Inflammatory macrophage (primary cell): ENCODE results near the gene GALNT9.

Experiments
- DNase-seq, 2 donors: peaks; one replicate each; pipeline ENCODE4 v3.0.0-alpha.2; 2020 to 2022

Gene GALNT9

GRCh38 chr12:132167611-132168310 is 161.6 kb downstream of the GALNT9 start:
- DNase-seq: no peak

DNA sequence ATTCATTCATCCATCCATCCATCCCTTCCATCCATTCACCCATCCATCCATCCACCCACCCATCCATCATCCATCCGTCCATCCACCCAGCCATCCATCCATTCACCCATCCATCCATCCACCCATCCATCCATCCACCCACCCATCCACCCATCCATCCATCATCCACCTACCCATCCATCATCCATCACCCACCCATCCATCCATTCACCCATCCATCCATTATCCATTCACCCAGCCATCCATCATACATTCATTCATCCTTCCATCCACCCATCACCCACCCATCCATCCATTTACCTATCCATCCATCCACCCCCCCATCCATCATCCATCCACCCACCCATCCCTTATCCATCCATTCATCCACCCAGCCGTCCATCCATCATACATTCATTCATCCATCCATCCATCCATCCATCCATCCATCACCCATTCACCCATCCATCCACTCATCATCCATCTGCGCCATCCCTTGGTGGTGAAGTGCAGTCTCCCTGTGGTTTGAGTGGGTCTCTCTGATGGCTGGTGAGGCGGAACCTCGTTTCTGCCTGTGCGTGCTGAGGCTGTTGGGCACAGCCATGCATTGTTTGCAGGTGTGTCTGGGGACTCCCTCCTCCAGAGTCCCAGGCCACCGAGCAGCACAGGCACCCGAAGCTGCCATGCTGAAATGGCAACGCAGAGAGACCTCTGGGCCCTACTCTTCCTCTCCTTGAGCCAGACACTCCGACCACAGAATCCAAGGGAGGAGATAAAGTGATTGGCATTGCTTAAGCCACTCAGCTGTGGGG is 162.4 kb downstream of the GALNT9 start:
- no peak for DNase-seq

DNA sequence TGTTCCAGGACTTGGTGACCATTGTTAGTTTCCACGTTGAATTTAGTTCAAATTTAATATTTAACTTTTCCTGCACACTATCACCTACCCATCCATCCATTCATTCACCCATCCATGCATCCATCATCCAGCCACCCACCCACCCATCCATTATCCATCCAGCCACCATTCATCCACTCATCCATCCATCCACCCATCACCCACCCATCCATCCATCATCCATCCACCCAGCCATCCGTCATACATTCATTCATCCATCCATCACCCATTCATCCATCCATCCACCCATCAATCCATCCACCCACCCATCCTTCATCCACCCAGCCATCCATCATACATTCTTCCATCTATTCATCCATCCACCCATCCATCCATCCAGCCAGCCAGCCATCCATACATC is 163.3 kb downstream of the GALNT9 start:
- DNase-seq: no peak

GRCh38 chr12:132165584-132165983 is 163.8 kb downstream of the GALNT9 start:
- DNase-seq: no peak

- no peak for DNase-seq
Observed at GRCh38 chr12:132164426-132164825, 165.0 kb downstream of the GALNT9 start.

GRCh38 chr12:132163911-132164288 is 165.5 kb downstream of the GALNT9 start:
- DNase-seq: no peak

GRCh38 chr12:132163041-132163910 is 166.1 kb downstream of the GALNT9 start:
- no peak for DNase-seq

GRCh38 chr12:132162508-132163031 is 166.8 kb downstream of the GALNT9 start:
- peak; percentile 30 for DNase-seq

- no peak for DNase-seq
Observed at GRCh38 chr12:132161796-132162507, 167.4 kb downstream of the GALNT9 start.

- peak; percentile 2 to 20 for DNase-seq
Observed at GRCh38 chr12:132161036-132161781, 168.2 kb downstream of the GALNT9 start.

DNA sequence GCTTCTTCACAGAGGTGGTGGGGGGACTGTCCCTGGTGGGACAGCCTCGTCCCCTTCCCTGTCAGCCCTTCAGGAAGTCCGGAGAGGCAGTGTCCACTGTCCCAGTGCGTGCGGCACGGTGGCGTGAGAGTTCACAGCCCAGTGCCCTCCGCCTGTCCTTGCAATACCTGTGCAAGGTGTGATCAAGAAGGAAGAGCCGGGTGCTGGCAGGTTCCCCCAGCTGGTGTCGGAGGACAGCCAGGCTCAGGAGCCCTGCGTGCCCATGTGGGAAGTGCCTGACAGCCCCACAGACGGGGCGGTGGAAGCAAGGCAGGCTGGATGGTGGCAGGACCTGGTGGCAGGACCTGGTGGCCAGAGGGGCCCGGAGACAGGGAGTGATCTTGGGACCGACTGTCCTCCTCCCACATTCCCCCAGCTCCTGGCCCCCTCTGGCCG is 168.8 kb downstream of the GALNT9 start:
- DNase-seq: no peak

GRCh38 chr12:132160016-132160415 is 169.4 kb downstream of the GALNT9 start:
- no peak for DNase-seq

DNA sequence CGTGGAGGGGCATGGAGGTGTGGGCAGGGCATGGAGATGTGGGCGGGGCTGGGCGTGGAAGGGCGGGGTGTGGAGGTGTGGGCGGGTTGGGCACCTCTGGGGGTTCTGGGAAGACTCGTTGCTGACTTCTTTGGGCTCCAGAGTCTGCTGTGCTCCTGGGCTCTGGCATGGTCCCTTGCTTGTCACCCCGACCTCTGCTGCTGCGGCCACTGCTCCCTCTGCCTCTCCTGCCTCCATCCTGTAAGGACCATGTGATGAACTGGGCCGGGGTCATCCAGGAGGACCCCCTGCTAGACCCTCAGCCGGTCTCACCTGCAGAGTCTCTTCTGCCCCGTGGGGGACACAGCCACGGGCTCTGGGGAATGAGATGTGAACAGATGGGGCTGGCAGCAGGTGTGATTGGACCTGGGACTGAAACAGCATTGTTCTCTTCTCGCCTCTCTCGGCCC is 169.8 kb downstream of the GALNT9 start:
- DNase-seq: no peak

DNA sequence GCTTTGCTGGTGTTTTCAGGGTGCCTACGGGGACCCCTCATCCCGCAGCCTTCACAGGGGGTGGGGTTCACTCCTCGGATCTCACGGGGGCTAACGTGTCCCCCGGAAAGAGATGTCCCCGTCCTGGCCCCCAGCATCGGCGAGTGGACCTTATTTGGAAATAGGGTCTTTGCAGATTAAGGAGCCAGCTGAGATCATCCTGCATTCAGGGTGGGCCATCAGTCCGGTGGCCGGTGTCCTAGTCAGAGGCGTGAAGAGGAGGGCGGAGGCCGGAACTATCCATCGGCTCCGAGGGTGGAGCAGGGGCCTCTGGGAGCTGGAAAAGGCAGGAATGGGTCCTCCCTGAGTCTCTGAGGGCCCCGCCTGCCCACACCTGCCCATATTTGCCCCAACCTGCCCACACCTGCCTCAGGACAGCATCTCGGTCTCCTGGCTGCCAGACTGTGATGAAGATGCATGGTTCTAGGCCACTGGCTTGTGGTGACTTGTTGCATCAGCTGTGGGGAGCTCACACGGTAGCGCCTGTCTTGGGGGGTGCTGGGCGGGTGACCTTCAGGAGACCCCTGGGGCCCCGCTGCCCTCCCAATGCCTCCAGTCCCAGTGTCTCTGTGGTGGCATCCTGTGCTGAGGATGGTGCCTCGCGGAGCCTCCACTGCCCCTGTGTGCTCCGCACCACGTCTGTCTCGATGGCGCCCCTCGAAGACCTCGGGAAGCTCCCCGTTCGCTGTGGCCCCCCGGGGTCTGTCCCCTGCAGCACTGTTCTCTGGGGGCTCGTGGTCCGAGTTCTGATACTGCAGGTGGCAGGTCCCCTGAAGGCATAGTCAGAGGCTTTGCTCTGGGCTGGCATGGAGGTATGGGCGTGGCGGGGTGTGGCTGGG is 170.5 kb downstream of the GALNT9 start:
- no peak for DNase-seq

DNA sequence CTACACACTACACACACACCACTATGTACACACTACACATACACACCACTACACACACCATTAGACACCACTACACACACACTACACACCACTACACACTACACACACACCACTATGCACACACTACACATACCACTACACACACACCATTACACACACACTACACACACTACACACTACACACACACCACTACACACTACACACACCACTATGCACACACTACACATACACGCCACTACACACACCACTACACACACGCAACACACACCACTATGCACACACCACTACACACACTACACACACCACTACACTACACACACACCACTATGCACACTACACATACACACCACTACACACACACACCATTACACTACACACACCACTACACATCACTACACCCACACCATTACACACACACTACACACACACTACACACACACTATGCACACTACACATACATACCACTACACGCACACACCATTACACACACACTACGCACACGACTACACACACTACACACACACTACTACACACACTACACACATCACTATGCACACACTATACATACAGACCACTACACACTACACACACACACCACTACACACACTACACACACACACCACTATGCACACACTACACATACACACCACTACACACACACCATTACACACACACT is 171.5 kb downstream of the GALNT9 start:
- no peak for DNase-seq

DNA sequence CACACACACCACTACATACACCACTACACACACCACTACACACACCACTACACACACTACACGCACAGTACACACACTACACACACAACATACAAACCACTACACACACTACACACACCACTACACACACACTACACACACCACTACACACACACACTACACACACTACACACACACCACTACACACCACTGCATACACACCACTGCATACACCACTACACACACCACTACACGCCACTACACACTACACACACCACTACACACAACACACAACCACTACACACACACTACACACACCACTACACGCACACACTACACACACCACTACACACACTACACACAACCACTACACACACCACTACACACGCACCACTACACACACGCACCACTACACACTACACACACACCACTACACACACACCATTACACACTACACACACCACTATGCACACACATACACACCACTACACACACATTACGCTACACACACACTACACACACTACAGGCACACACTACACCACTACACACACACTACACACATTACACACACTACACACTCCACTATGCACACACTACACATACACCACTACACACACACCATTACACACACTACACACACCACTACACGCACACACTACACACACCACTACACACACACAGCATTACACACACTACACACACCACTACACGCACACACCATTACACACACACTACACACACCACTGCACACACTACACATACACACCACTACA is 172.6 kb downstream of the GALNT9 start:
- DNase-seq: no peak

DNA sequence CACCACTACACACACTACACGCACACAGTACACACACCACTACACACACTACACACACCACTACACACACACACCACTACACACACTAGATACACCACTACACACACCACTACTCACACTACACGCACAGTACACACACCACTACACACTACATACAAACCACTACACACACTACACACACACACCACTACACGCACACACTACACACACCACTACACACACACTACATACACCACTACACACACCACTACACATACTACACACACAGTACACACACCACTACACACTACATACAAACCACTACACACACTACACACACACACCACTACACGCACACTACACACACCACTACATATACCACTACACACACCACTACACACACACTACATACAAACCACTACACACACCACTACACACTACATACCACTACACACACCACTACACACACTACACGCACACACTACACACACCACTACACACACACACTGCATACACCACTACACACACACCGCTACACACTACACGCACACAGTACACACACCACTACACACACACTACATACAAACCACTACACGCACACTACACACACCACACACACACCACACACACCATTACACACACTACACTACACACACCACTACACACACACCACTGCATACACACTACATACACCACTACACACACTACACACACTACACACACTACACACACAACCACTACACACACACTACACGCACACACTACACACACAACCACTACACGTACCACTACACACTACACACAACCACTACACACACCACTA is 173.4 kb downstream of the GALNT9 start:
- no peak for DNase-seq
